ENCODE measurements around the gene PAPSS1. TPM values are rescaled to one million over a fixed set of nuclear protein-coding genes. Genes with fewer than 3 reads are reported as not detected.

The PAPSS1 gene
- total and polyA plus RNA-seq, 2 of the 8 experiments (the other 6 are each of a cell fraction or from before 2014, with no cell fraction given), result 79.2 to 98.5 TPM

GRCh38 chr4:107746161-107746560, 26.1 kb upstream of the PAPSS1 start:
- no peak overlapping the region for H2BK15ac ChIP-seq (ENCODE audit: low read length)
- H2BK120ac ChIP-seq (replicated peaks; ENCODE audit: low read depth, low read length), result no peak overlapping the region
- no peaks in the 10 kb centered on the region for H4K20me1 ChIP-seq (replicated peaks in 1 of 2; ENCODE audit: control insufficient read depth in 1 of 2, insufficient read depth in 2 of 2, low read length in 2 of 2)
- no peak overlapping the region for H2BK12ac ChIP-seq (ENCODE audit: low read depth, low read length)
- H3K56ac ChIP-seq (replicated peaks; ENCODE audit: insufficient read length, low read depth, low read length), result no peak overlapping the region
- no peaks in the 10 kb centered on the region for H3K79me1 ChIP-seq (ENCODE audit: low read depth, low read length)
- no peak overlapping the region for H4K5ac ChIP-seq (ENCODE audit: insufficient read length, low read depth, low read length)
- no peak overlapping the region for H2BK5ac ChIP-seq (ENCODE audit: low read depth, low read length)
- no peaks in the 10 kb centered on the region for H3K36me3 ChIP-seq (ENCODE audit: control insufficient read depth in 2 of 4, insufficient read depth in 4 of 4, low read length in 3 of 4)
- no peak overlapping the region for H4K91ac ChIP-seq (replicated peaks; ENCODE audit: insufficient read length, low read length)
- H3K4me2 ChIP-seq (ENCODE audit: insufficient read depth in 1 of 2, low read depth in 2 of 2, low read length in 2 of 2), result no peak overlapping the region
- H4K8ac ChIP-seq (ENCODE audit: extremely low read depth, insufficient read depth, low read length), result no peak overlapping the region
- FAIRE-seq, result no peak
- CTCF ChIA-PET (ENCODE audit: partially characterized antibody), result interaction anchor here (0.7 to 3.4 kb wide), 3 partner anchors 10 to 12 kb away, joined by 3 to 32 read pairs (median 17); no protein-coding TSS in a partner anchor
- no peak overlapping the region for H2AFZ ChIP-seq (ENCODE audit: low read length)
- H3K4me3 ChIP-seq (ENCODE audit: extremely low read depth in 1 of 4, insufficient read depth in 2 of 4, low read depth in 3 of 4, low read length in 4 of 4), result no peak overlapping the region
- H2BK20ac ChIP-seq (ENCODE audit: low read length), result no peak overlapping the region
- H3K9me3 ChIP-seq (ENCODE audit: insufficient read depth in 2 of 2, low read depth in 1 of 2, low read length in 1 of 2), result no peaks in the 10 kb centered on the region; a peak in 1 of 4 replicates
- H3K14ac ChIP-seq (ENCODE audit: insufficient read length), result no peak overlapping the region
- no peak for DNase-seq (ENCODE audit: low read depth in 1 of 2, low spot score in 2 of 2)
- WGBS, 2 experiments (ENCODE audit: extremely low coverage in 1 of 2, insufficient coverage in 1 of 2, insufficient read length in 1 of 2, insufficient replicate concordance in 2 of 2, low coverage in 1 of 2, low lambda C conversion rate in 2 of 2, missing lambda C conversion rate in 1 of 2), result 68% methylated on average over 1 of the region's 1 CpG; no CpG with 5 or more reads in 1 of the 2 experiments
- H3K18ac ChIP-seq (ENCODE audit: extremely low read depth, low read length), result no peak overlapping the region
- POLR2A ChIA-PET (ENCODE audit: partially characterized antibody), result no interaction called here
- no peaks in the 10 kb centered on the region for H3K23me2 ChIP-seq (ENCODE audit: low read depth, low read length)
- H3K27ac ChIP-seq (ENCODE audit: low read depth, low read length), result no peak overlapping the region
- H3K27me3 ChIP-seq (replicated peaks in 1 of 4; ENCODE audit: control insufficient read depth in 3 of 4, extremely low read depth in 1 of 4, insufficient read depth in 3 of 4, low read length in 3 of 4), result no peaks in the 10 kb centered on the region
- no peak overlapping the region for H2AK5ac ChIP-seq (ENCODE audit: low read depth, low read length)
- no peak overlapping the region for H3K9ac ChIP-seq (replicated peaks in 1 of 4; ENCODE audit: extremely low read depth in 1 of 4, low read depth in 3 of 4, low read length in 3 of 4)
- H3K4me1 ChIP-seq (replicated peaks in 1 of 4; ENCODE audit: control insufficient read depth in 3 of 4, insufficient read depth in 4 of 4, low read length in 3 of 4), result no peaks in the 10 kb centered on the region
- no peak overlapping the region for H3K4ac ChIP-seq (replicated peaks; ENCODE audit: insufficient read length, low read depth, low read length)
- no peaks in the 10 kb centered on the region for H3K79me2 ChIP-seq (ENCODE audit: control insufficient read depth in 1 of 2, insufficient read depth in 2 of 2, low read length in 2 of 2)
- H3K23ac ChIP-seq (ENCODE audit: insufficient read length), result no peak overlapping the region
- TF ChIP-seq HDAC6 (IDR thresholded peaks at IDR 0.05; ENCODE audit: low read depth, low read length) (no peak), TEAD4 (IDR thresholded peaks at IDR 0.05; ENCODE audit: low read depth, low read length) (no peak), RAD21 (IDR thresholded peaks at IDR 0.05 in 1 of 2, conservative IDR thresholded peaks at IDR 0.05 in 1 of 2; ENCODE audit: low read depth in 2 of 2, low read length in 2 of 2) (no peak), CHD2 (IDR thresholded peaks at IDR 0.05; ENCODE audit: low read length) (no peak), POLR2A (IDR thresholded peaks at IDR 0.05; ENCODE audit: control extremely low read depth in 1 of 2, low read depth in 2 of 2, low read length in 2 of 2) (no peak), SAP30 (IDR thresholded peaks at IDR 0.05; ENCODE audit: insufficient read depth, insufficient replicate concordance, low read length) (no peak), CEBPB (IDR thresholded peaks at IDR 0.05; ENCODE audit: low read depth, low read length) (no peak), RFX5 (IDR thresholded peaks at IDR 0.05; ENCODE audit: borderline replicate concordance, low read depth, low read length) (no peak), RBBP5 (IDR thresholded peaks at IDR 0.05; ENCODE audit: borderline replicate concordance, low read depth, low read length) (no peak), NRF1 (IDR thresholded peaks at IDR 0.05; ENCODE audit: low read depth, low read length) (no peak), CHD1 (IDR thresholded peaks at IDR 0.05; ENCODE audit: low read depth, low read length) (no peak)
- TF ChIP-seq, protein P1, sequence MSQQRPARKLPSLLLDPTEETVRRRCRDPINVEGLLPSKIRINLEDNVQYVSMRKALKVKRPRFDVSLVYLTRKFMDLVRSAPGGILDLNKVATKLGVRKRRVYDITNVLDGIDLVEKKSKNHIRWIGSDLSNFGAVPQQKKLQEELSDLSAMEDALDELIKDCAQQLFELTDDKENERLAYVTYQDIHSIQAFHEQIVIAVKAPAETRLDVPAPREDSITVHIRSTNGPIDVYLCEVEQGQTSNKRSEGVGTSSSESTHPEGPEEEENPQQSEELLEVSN (IDR thresholded peaks at IDR 0.05), result no peak

Measured in H1 (cell line).